IPS DF 4.7 (cell line): Measurements from ENCODE around the gene RFT1.
A peak's percentile ranks its signal among the peaks of the same experiment; 100 is the strongest.

Experiments
- DNase-seq: peaks from one replicate; pipeline ENCODE4 v3.0.0-alpha.2; 2013; ENCODE audit warnings: low spot score; ENCODE audit errors: extremely low read depth

Gene RFT1

GRCh38 chr3:53130179-53131061, at the start of gene RFT1:
TSS of gene RFT1 (minus strand) at chr3:53130435. CDS start at chr3:53130400, 35 bp downstream.
- peak; percentile 68 for DNase-seq

- no peak for DNase-seq
Observed at GRCh38 chr3:53179580-53179979, 49.3 kb upstream of the RFT1 start.

- DNase-seq: no peak
Observed at GRCh38 chr3:53178246-53178645, 48.0 kb upstream of the RFT1 start.

GRCh38 chr3:53175613-53176540, 45.6 kb upstream of the RFT1 start:
- no peak for DNase-seq

- no peak for DNase-seq
Observed at GRCh38 chr3:53174346-53175250, 44.4 kb upstream of the RFT1 start.

- no peak for DNase-seq
Observed at GRCh38 chr3:53173107-53173506, 42.9 kb upstream of the RFT1 start.

- DNase-seq: no peak
Observed at GRCh38 chr3:53171827-53172505, 41.7 kb upstream of the RFT1 start.

GRCh38 chr3:53171064-53171418, 40.8 kb upstream of the RFT1 start:
- DNase-seq: no peak

- DNase-seq: no peak
Observed at GRCh38 chr3:53170325-53171063, 40.3 kb upstream of the RFT1 start.

- DNase-seq: no peak
Observed at GRCh38 chr3:53169832-53170324, 39.6 kb upstream of the RFT1 start.

- no peak for DNase-seq
Observed at GRCh38 chr3:53169045-53169831, 39.0 kb upstream of the RFT1 start.

- DNase-seq: no peak
Observed at GRCh38 chr3:53168175-53168923, 38.1 kb upstream of the RFT1 start.

GRCh38 chr3:53167418-53168174, 37.4 kb upstream of the RFT1 start:
- DNase-seq: no peak

GRCh38 chr3:53166781-53167291, 36.6 kb upstream of the RFT1 start:
- DNase-seq: no peak

- DNase-seq: no peak
Observed at GRCh38 chr3:53166206-53166605, 36.0 kb upstream of the RFT1 start.

GRCh38 chr3:53164911-53165310, 34.7 kb upstream of the RFT1 start:
- DNase-seq: no peak
